K562 (cell line): ENCODE data around the gene CCDC187. TPM values are rescaled to one million over a fixed set of nuclear protein-coding genes. Genes with fewer than 3 reads are reported as not detected.

ENCODE experiments used
- ASH1L ChIP-seq: fragments of 450-650 bp; IDR thresholded peaks from 2 replicates; pipeline ENCODE4 v1.6.1; 2018; ENCODE audit warnings: borderline replicate concordance, mild to moderate bottlenecking, low read depth; ENCODE audit not compliant: partially characterized antibody
- CXXC5 ChIP-seq: fragments of 250-450 bp; sonication (Bioruptor Pico); IDR thresholded peaks from 2 replicates; pipeline ENCODE4 v1.8.0; 2022; ENCODE audit warnings: inconsistent platforms, mild to moderate bottlenecking, moderate library complexity
- EGR1 ChIP-seq: fragments of 450-650 bp; conservative IDR thresholded peaks from 2 replicates; pipeline ENCODE4 v1.6.1; 2017; ENCODE audit warnings: mild to moderate bottlenecking
- FOXJ3 ChIP-seq: sonication (generic); formaldehyde crosslinking; IDR thresholded peaks from 2 replicates; pipeline ENCODE4 v1.4.0; 2020; ENCODE audit warnings: mild to moderate bottlenecking, missing genetic modification reagents
- HNRNPH1 ChIP-seq: fragments of 200-400 bp; formaldehyde crosslinking; optimal IDR thresholded peaks from 2 replicates; pipeline ENCODE3; 2017; ENCODE audit warnings: low read depth, mild to moderate bottlenecking, low read length, moderate library complexity
- IRF1 ChIP-seq: sonication (generic); formaldehyde crosslinking; IDR thresholded peaks from 2 replicates; pipeline ENCODE4 v1.8.0; 2022; ENCODE audit warnings: missing genetic modification reagents, mild to moderate bottlenecking, borderline replicate concordance
- PML ChIP-seq: IDR thresholded peaks from 2 replicates; pipeline ENCODE4 v1.6.1; 2012; ENCODE audit warnings: low read length, inconsistent platforms
- RBFOX2 ChIP-seq: fragments of 200-400 bp; formaldehyde crosslinking; IDR thresholded peaks from 2 replicates; pipeline ENCODE4 v1.6.1; 2017; ENCODE audit warnings: low read depth, mild to moderate bottlenecking, low read length, moderate library complexity
- SETDB1 ChIP-seq: IDR thresholded peaks from one replicate; pipeline ENCODE4 v1.6.1; 2012; ENCODE audit warnings: low read length, control low read depth, inconsistent platforms
- SMARCA4 ChIP-seq: fragments of 450-650 bp; IDR thresholded peaks from 2 replicates; pipeline ENCODE4 v1.6.1; 2016
- THRB ChIP-seq: fragments of 450-650 bp; formaldehyde crosslinking; conservative IDR thresholded peaks from 2 replicates; pipeline ENCODE4 v1.4.0; 2022; ENCODE audit warnings: mild to moderate bottlenecking, missing genetic modification characterization
- ZNF57 ChIP-seq: fragments of 450-650 bp; formaldehyde crosslinking; IDR thresholded peaks from 2 replicates; pipeline ENCODE4 v1.4.0; 2020; ENCODE audit warnings: mild to moderate bottlenecking, moderate library complexity
- polyA plus RNA-seq, 8 experiments: library from polyadenylated mRNA; depleted of rRNA in 4 of 8; stranded (reverse) in 5 of 8; unstranded in 3 of 8; fragments of >200 nt; fragmentation: Nextera tagmentation in 2 of 8; fragmentation: Illumina TruSeq in 1 of 8; extraction: Ambion mirVana in 2 of 8; extraction: Trizol in 1 of 8; gene quantifications; 2 replicates each; pipeline versions ENCODE4 v1.2.1 to v1.2.3, GENCODE V29; 2011 to 2014; ENCODE audit warnings: inconsistent platforms in 1 of 8, missing spikeins in 1 of 8
- total RNA-seq, 7 experiments: library from RNA; depleted of rRNA in 6 of 7; stranded (reverse); fragments of >200 nt in 6 of 7; fragmentation: Illumina TruSeq in 2 of 7; extraction: Trizol in 2 of 7; gene quantifications; 2 replicates each; pipeline versions ENCODE4 v1.2.1 to v1.2.3, GENCODE V29; 2011 to 2021; ENCODE audit warnings: low replicate concordance in 1 of 7
- TF ChIP-seq, protein P1 (sequence below): fragments of 450-650 bp; IDR thresholded peaks from 2 replicates; pipeline ENCODE4 v1.6.1; 2016; ENCODE audit warnings: mild to moderate bottlenecking
- TF ChIP-seq, protein P2 (sequence below): fragments of 450-650 bp; IDR thresholded peaks from 2 replicates; pipeline ENCODE4 v1.6.1; 2018; ENCODE audit warnings: mild to moderate bottlenecking, low read depth; ENCODE audit not compliant: partially characterized antibody
- TF ChIP-seq, protein P3 (sequence below): fragments of 450-650 bp; IDR thresholded peaks from 2 replicates; pipeline ENCODE4 v1.6.1; 2017; ENCODE audit warnings: mild to moderate bottlenecking, moderate library complexity
- TF ChIP-seq, protein P4 (sequence below): sonication (generic); formaldehyde crosslinking; IDR thresholded peaks from 2 replicates; pipeline ENCODE4 v1.8.1; 2023; ENCODE audit warnings: mild to moderate bottlenecking, missing genetic modification reagents, moderate library complexity
- TF ChIP-seq, protein P5 (sequence below): IDR thresholded peaks from 2 replicates; pipeline ENCODE4 v1.6.1; 2012; ENCODE audit warnings: low read depth, low read length, improper control_type of control experiment, borderline replicate concordance

CCDC187 gene
- total and polyA plus RNA-seq, 9 of the 15 experiments (the other 6 are each of a cell fraction or from before 2014, with no cell fraction given), result not detected

DNA sequence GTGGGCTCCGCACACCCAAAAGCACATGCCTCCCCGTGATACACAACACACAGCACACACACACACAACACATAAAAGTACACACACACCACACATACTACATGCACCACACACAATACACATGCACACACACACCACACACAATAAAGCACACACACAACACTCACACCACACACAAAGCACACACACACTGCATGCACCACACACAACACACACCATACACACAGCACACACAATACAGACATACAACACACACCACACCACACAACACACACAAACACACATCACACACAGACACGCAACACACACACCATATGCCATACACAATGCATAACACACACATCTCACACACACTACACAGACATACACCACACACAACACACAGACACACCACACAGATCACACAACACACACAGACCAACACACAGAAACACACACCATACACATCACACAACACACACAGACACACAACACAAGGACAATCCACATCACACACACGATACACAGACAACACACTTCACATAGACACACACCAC lies 3.4 kb upstream of the CCDC187 start (continued):
- TF ChIP-seq, protein P1, sequence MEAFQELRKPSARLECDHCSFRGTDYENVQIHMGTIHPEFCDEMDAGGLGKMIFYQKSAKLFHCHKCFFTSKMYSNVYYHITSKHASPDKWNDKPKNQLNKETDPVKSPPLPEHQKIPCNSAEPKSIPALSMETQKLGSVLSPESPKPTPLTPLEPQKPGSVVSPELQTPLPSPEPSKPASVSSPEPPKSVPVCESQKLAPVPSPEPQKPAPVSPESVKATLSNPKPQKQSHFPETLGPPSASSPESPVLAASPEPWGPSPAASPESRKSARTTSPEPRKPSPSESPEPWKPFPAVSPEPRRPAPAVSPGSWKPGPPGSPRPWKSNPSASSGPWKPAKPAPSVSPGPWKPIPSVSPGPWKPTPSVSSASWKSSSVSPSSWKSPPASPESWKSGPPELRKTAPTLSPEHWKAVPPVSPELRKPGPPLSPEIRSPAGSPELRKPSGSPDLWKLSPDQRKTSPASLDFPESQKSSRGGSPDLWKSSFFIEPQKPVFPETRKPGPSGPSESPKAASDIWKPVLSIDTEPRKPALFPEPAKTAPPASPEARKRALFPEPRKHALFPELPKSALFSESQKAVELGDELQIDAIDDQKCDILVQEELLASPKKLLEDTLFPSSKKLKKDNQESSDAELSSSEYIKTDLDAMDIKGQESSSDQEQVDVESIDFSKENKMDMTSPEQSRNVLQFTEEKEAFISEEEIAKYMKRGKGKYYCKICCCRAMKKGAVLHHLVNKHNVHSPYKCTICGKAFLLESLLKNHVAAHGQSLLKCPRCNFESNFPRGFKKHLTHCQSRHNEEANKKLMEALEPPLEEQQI, result no peak
- TF ChIP-seq ASH1L (peak; percentile 34), SMARCA4 (0 out of 2 replicates have a peak, but pooled peaks have one; percentile 18), ZNF57 (CRISPR knock-in tag) (no peak), EGR1 (no peak), SETDB1 (no peak), PML (no peak), IRF1 (CRISPR knock-in tag) (no peak), RBFOX2 (no peak), HNRNPH1 (no peak), CXXC5 (CRISPR knock-in tag) (no peak), FOXJ3 (no peak), THRB (CRISPR knock-in tag) (0 out of 2 replicates have a peak, but pooled peaks have one; percentile 43)
- TF ChIP-seq, protein P2, sequence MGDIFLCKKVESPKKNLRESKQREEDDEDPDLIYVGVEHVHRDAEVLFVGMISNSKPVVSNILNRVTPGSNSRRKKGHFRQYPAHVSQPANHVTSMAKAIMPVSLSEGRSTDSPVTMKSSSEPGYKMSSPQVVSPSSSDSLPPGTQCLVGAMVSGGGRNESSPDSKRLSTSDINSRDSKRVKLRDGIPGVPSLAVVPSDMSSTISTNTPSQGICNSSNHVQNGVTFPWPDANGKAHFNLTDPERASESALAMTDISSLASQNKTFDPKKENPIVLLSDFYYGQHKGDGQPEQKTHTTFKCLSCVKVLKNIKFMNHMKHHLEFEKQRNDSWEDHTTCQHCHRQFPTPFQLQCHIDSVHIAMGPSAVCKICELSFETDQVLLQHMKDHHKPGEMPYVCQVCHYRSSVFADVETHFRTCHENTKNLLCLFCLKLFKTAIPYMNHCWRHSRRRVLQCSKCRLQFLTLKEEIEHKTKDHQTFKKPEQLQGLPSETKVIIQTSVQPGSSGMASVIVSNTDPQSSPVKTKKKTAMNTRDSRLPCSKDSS, result peak; percentile 27
- TF ChIP-seq, protein P3, sequence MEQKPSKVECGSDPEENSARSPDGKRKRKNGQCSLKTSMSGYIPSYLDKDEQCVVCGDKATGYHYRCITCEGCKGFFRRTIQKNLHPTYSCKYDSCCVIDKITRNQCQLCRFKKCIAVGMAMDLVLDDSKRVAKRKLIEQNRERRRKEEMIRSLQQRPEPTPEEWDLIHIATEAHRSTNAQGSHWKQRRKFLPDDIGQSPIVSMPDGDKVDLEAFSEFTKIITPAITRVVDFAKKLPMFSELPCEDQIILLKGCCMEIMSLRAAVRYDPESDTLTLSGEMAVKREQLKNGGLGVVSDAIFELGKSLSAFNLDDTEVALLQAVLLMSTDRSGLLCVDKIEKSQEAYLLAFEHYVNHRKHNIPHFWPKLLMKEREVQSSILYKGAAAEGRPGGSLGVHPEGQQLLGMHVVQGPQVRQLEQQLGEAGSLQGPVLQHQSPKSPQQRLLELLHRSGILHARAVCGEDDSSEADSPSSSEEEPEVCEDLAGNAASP, result no peak
- TF ChIP-seq, protein P4, sequence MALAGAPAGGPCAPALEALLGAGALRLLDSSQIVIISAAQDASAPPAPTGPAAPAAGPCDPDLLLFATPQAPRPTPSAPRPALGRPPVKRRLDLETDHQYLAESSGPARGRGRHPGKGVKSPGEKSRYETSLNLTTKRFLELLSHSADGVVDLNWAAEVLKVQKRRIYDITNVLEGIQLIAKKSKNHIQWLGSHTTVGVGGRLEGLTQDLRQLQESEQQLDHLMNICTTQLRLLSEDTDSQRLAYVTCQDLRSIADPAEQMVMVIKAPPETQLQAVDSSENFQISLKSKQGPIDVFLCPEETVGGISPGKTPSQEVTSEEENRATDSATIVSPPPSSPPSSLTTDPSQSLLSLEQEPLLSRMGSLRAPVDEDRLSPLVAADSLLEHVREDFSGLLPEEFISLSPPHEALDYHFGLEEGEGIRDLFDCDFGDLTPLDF (CRISPR knock-in tag), result no peak
- TF ChIP-seq, protein P5, sequence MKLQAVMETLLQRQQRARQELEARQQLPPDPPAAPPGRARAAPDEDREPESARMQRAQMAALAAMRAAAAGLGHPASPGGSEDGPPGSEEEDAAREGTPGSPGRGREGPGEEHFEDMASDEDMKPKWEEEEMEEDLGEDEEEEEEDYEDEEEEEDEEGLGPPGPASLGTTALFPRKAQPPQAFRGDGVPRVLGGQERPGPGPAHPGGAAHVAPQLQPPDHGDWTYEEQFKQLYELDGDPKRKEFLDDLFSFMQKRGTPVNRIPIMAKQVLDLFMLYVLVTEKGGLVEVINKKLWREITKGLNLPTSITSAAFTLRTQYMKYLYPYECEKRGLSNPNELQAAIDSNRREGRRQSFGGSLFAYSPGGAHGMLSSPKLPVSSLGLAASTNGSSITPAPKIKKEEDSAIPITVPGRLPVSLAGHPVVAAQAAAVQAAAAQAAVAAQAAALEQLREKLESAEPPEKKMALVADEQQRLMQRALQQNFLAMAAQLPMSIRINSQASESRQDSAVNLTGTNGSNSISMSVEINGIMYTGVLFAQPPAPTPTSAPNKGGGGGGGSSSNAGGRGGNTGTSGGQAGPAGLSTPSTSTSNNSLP, result no peak
